HK-2 (cell line): ENCODE data around the gene SUCLG1.

ENCODE experiments used
- DNase-seq: peaks from one replicate; pipeline ENCODE4 v3.0.0-alpha.2; 2018; ENCODE audit not compliant: unreplicated experiment

The SUCLG1 gene

DNA sequence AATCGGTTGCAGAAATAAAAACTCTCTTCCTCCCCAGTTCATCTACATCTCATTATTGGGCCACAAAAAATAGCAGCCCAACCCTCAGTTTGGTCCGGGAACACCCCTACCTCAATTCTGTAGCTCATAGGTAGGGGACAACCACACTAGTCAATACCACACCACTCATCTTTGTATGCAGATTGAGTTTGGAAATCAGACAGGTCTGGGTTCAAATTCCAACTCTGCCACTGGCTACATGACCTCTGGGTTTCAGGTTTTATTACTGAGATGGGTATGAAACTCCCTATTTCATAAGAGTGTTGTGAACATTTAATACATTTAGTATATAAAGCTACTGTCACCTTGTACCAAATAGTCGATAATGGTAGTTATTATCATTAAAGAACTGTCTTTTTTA, 2.2 kb upstream of the SUCLG1 start:
- DNase-seq: no peak

DNA sequence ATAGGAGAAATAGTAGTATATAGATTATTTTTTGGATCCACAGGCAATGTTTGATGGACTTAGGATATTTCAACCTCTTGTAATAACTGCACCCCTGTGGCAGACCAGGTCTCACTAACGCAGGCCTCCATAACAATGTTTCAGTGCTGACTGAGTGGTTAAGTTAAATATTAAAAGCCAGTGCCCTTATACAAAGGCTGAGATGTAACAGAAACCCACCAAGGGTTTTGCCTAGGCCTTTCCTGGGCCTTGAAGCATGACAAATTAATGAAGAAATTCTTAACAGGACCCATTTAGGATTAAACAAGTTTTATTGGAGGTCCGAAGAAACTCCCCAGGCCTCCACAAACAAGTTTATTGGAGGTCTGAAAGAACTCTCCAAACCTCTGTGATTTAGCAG, 1.6 kb upstream of the SUCLG1 start:
- no peak for DNase-seq

DNA sequence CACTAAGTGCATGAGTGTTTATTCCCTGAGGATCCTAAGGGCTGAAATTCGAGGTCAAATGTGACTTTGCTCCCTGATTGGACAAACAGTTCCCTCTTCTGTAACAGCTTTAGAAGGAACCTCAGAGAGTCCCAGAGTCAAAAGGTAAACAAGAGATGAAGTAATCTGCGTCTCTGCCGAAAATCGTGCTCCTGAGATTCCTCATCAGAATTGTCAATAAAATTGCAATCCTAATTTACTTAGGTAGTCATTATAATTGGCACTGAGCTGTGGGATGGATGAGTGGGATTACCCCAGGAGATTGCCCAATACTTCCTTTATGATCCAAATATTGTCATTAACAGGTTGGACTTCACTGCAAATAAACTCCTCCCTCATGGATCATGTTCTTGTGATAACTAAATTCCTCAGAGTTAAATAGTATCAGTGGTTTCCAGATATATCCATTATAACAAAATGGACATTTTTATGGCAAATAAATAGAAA, 907 bp upstream of the SUCLG1 start:
- no peak for DNase-seq

DNA sequence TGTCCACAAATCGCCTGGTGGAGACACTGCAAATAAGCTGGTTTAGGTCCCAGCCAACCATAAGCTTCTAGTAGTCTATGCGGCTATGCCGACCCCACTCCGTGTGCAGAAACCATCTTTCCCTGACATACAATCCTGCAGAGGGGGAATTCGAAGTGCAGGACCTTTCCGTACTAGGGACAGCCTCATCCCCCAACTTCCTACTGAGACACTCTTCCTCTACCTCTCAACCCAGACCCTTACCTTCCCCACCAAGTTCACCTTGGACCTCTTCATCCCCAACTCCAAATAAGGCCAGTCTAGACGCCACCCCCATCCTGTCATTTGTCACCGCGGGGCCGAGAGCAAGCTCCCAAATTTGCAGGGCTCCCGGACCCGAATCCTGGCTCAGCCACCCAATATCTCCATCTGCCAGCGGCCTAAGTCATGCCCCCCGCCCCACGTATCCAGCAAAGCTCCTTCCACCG, 496 bp downstream of the SUCLG1 start:
- DNase-seq: no peak

DNA sequence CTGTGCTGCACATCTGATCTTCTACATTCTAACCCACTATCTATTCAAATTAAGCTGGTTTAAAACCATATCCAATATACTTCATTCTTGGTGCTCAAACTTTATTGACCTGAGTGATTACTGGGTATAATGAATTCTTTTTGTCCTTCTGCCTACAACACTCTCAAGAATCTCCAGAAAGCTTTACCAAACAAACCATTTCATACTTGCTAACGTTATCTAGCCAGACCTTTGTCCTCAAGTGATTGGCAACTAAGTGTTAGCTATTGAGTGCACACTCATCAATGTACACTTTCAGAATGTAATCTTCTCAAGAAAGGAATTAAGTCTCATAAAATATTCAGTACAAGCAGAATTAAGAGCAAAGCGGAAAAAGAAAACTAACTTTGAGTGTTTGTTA, 1.4 kb downstream of the SUCLG1 start:
- DNase-seq: no peak

DNA sequence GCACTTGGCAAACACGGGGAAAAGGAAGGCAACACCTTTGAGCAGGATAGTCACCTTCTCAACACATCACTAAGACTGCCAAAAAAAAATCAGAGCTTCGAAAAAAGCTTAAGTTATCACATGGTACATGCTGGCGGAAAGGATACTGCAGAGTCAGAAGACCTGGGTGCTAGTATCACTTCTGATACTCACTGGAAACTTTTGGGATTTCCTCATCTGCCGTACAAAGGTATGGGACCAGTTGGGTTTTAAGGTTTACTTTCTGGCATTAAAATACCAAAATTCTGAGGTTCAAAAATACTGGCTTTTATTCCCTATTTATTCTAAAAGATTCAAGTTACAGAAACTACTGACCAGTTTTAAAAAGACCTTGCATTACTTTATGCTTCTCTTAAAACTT, 2.9 kb downstream of the SUCLG1 start:
- no peak for DNase-seq

DNA sequence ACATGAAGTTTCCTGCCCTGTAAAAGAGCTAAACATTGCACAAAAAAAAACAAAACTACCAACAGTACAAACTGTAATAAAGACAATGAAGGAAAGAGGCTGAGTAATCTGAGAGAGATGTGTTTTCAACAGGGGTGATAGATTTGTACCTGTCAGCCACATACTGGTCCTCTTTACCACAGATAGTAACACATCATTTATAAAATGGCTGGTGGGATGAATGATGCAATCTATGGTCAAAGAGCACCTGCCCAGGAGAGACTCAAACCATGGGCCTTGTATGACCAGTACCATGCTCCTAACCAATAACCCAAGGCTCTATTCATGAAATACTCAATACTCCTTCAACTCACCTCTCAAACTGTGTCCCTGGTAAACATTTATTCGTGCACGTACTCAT, 4.5 kb downstream of the SUCLG1 start:
- no peak for DNase-seq

DNA sequence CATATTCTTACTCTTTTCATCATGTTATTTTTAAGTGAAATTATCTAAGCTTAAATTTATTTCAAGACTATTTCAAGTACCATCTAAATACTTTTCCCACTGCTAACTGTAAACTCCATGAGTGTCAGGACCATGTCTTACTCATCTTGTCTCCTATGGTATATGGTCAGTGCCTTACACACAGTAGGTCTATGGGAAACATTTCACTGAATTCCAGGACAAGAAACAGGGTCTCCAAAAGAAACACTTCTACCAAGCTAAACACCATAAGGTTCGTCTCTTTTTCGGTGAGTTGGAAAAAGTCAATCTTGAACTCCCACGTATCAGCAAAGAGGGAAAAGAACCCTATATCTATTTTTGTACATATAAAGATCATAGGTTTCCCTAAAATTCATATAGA, 6.5 kb downstream of the SUCLG1 start:
- no peak for DNase-seq

DNA sequence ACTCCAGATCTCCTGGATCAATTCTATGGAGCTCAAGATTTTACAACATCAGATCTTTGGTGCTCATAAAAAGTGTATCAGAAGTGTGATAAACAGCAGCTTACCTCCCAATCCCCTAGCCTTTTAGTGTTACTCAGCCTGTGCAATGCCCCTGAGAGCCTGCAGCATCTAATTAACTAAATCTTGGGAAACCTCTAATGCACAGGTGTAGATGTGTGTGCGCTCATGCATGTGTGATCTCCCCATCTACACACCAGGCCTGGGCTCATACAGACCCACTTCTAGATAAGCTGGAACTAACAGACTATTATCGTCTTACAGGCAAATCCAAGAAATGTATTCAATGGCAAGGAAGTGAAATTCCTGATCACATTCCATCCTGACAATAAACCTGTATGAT, 7.5 kb downstream of the SUCLG1 start:
- no peak for DNase-seq

DNA sequence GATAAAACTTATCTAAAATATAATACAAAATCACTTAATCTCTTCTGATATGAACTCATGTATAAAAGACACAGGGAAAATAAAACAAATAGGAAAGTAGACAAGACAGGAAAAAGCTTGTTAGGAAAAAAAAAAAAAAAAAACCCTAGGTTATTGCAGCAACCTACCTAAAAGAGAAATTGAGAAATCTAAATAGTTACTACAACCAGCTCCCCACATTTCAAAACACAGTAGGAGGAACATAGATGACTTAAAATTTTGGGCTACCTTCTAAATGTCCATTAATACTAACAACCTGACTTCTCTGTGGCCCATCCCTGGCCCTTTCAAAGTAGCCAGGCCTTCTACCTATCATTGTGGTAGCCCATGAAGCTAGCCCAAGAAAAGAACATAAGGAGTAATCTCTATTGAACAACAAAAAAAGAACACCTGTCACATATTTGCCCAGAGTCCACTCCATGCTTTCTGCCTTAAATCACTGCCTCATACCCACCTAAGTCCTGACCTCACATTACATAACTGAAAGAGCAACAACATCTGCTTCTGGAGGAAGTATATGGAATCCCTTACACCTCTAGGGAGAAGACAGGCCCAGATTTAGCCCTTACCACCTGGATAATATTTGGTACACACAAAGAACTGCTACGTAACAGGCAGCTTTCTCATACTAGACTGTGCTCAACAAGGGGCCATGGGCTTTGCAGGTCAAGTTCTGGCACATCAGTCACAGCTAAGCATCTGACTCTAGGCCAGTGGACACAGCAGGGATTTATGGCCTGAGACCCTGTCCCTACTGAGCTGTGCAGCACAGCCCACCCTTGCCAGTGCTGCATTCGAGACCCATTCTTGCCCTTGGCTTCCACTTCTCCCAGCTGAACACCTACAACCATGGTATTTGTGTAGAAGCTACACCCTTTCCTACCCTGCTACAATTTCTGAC, 8.5 kb downstream of the SUCLG1 start:
- no peak for DNase-seq

DNA sequence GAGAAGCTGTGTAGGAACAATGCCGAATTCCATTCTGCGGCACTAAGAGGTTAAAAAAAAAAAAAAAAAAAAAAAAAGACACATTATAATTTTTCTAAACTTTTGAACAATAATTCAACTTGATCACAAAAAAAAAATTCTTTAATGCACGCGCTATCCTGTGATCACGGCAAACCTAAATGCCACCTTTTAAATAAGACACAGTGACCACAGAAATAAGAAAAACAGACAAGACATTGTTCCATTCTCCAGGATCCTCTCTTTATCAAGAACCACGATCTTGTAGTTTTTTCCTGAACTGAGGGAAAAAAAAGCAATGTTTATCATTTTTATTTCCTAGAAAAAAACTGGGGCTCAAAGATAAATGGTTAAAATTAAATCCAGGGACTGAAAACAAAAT, 9.4 kb downstream of the SUCLG1 start:
- no peak for DNase-seq

DNA sequence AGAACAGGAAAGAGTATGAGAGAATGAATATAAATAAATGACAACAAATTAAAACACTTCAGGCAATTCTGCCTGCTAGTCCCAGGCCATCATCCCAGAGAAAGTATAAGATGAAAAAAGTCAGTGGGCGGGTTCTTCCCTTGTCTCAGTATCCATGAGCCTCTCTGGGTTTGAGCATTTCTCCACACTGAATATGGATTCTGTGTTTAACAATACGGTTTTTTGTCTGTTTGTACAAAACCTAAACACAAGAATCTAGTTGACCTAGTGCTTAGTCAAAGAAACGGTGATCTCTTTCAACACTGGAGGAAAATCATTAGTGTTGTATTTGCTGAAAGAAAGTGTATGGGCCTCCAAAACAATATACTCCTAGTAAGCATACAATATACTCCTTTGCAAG, 10.0 kb downstream of the SUCLG1 start:
- DNase-seq: no peak

DNA sequence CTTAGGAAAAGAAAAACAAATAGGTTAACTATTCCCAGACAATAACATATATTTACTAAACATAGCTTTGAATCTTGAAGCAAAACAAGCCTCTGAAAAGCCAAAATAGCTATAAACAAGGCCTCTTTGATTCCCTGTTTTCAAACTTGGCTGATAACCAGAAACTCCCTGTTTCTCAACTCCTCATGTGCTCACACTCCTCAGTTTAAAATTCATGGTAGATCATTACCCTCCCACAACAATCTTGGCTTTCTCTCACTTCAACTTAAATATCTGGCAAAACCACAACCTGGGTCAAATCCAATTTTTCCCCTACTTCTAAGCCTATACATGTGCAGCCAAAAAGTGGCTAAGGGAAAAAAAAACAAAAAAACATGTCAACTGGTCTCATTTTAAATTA, 15.6 kb downstream of the SUCLG1 start:
- no peak for DNase-seq

DNA sequence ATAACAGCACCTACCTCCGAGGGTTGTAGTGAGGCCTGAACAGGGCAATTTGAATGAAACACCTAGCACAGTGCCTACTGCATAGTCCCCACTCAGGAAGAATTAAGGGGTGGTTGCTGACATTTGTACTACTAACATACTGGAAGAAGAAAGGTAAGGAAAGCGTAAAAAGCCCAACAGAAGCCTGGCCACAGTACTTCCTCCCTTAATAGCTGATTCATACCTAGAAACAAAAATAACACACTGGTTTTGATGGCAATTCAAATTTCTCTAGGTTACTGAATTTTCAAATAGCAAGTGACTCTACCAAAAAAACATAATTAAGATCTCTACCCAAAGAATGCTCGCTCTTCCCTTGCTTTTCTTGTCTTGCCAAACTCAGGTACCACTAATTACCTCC, 16.2 kb downstream of the SUCLG1 start:
- DNase-seq: no peak

DNA sequence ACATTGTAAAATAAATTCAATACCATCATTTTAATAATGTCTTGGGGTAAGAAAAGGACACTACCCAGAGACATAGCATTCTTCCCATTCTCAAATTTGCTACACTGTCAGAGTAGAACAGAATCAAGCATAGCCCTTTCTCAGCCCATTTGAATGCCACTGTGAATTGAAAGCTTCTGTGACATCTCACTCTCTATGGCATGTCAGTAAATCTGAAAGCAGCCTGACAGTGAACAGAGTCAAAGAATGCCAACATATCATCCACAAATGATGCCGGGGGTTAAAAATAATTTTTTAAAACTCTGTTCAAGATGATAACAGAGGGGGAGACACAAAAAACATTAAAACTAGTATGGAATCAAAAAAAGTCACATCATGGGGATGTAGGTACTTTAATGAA, 17.6 kb downstream of the SUCLG1 start:
- DNase-seq: no peak

DNA sequence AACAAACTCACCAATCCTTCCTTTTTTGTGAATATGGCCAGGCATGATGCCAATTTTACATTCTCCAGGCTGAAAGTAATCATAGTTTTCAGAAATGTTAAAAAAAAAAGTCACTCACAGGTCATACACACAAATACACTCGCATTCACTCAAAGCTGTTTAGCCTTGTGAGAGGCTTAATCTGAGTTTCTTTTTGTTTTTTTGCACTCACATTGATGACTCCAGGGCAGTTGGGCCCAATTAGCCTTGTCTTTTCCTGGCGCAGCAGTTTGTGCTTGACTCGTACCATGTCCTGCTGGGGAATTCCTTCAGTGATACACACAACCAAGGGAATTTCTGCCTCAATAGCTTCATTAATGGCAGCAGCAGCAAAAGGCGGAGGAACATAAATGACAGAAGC, 18.0 kb downstream of the SUCLG1 start:
- DNase-seq: no peak

DNA sequence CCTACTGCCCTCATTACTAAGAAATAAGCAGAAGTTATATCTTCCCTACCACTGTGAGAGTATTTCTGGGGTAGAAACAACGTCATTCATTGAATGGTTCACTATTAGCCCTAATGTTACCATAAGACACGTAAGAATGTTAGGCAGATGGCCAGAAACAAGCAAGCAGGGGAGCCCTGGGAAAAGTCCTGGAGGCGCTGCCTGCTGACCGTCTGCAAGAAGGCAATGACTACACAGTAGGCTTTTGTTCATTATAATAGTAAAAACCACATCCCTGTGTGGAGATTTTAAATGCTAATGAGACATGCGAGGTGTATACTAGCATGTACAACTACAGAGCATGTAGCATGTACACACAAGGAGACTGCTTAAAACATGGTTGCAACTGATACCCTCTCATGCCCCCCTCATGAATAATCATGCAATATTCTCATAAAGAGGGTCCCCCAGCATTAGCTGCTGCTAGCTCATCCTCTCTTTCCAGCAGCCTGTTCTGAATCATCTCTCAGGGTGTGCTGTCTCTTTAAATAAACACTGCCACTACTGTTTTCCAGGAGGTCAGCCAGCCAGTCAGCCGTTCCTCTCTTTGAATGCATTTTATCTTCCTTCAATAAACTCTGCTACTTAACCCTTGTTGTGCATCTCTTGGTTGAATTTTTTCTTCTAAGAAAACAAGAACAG, 23.6 kb downstream of the SUCLG1 start:
- DNase-seq: no peak

DNA sequence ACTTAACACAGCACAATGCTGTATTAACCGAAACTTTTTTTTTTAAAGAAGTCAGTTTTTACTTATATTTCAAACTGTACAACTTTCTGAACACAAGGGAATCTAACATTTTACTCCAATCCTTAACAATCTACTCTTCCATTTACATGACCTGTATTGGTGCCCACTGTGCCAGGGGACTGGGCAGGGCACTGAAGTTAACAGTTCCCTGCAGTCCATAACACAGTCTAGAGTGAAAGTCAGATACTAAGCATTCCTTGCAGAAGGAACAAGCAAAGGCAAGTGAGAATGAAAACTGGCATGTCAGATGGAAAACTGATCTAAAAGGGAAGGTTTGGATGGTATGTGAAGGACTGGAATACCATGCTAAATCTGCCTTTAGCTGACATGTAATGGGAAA, 29.8 kb downstream of the SUCLG1 start:
- DNase-seq: no peak

DNA sequence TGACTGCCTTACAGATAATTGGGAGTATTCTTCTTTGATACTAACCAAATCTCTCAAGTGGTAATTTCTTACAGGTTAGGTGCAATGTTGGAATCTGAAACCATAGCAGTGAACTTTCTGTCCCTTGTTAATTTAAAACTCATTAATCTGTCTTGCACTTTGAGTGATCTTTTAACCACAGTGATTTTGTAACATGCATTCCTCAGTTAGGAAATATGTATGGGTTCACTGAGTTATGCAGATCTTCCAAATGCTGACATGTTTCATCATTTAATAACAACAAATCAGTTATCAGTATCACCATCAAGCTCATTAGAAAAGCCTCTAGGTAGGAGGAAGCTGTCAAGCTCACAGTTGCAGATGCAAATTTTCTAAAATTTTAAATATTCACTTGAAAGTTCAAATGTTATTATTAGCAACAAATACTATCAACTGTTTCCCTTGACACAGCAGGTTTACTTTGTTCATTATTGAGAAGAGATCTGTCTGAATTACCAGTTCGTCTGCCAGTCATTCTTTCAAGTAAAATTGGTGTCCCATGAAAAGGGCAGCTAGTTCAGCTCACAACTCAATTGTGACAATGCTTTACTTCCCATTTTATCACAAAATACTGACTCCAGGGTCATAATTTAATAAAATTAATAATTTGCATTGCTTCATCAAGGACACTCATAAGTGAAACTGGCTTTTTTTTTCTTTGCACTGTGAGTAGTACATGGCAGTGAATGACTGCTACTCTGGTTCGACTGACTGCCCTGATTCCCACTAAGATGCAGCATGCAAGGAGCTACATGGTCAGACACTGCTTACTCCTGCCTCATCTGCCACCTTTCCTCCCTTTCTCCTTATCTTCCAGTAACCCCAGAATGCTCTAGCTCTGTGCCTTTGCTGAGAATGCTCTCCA, 31.6 kb downstream of the SUCLG1 start:
- DNase-seq: no peak

DNA sequence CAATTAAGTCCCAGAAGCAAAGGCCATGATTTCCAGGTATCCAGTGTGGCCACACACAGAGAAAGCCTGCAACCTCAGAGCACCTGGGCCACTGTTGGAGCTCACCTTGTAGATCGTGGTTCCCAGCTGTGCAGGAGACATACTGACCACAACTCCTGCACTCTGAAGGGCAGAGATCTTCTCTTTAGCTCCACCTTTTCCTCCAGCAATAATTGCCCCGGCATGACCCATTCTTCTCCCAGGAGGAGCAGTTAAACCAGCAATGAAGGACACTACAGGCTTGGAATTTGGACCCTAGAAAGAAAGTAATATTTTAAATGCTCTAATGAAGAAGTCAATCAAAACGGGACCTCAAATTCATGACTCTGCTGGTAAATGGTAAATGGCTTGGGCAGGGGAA, 33.8 kb downstream of the SUCLG1 start:
- DNase-seq: no peak

DNA sequence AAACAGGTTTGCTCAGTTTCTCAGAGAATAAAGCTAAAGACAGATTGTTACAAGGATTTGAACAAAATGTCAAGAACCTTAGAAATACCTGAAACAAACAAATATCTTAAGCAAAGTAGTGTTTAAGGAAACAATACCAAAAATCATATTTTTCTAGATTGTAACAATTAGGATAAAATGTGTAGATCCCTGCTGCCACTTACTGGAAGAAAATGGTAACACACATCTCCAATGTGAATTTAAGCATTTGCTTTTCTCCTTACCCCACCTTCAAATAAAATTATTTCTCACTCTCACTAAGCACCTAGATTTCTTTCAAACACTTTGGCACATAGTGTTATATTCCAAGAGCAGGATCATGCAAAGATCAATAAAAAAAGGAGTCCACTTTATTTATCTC, 34.9 kb downstream of the SUCLG1 start:
- no peak for DNase-seq

DNA sequence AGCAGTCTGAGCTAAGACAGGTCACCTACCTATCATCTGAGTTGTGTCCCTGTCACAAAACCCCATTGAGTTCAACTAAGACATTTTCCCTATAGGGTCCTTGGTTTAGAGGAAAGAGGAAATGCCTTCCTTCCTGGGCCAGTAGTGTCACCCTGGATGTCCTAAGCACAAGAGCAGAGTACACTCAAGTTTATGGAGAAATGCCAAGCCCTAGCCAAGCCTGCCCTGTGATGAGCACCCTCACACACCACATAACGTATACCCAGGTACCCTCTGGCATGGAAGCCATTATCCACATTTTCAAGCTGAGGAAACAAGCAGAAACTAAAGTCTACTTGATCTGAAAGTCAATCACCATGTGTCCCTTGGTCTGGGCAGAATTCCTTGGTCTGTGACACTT, 37.3 kb downstream of the SUCLG1 start:
- no peak for DNase-seq
